Pons (tissue), 1 donor: ENCODE results near the gene MAP2K5.

Source experiments
- DNase-seq: peaks from one replicate; pipeline ENCODE4 v3.0.0-alpha.2; 2016; ENCODE audit warnings: low spot score

MAP2K5 gene

DNA sequence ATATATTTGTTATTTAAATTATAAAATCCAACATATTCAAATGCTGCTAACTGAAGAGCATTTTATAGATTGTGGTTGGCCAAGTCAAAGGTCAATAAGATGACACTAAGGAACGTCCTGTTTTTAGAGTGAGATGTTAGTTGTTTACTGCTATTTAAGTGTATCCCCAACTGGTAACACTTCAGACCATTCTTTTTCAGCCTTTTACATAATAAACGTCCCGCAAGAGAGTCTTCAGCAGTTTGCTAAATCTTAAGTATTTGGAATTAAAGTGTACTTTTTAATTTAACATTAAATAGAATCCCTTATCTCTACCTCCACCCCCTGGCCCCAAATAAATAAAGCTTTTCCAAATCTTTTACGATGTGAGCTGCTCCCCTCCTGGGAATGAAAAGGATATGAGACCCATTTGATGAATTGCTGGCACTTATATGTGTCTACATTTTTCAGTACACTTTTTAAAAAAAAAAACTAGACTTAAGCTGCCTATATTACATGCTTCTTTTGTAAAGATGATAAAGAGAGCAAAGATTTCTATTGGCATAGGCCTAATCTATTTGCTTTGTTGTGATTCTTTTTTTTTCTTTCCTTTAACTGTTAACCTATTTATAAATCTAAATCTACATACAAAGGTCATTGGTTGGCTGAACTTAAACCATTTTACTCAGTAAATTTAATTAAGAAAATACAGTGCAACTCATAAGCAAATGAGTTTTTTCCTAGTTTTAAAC is 181.0 kb downstream of the MAP2K5 start:
- DNase-seq = no peak

DNA sequence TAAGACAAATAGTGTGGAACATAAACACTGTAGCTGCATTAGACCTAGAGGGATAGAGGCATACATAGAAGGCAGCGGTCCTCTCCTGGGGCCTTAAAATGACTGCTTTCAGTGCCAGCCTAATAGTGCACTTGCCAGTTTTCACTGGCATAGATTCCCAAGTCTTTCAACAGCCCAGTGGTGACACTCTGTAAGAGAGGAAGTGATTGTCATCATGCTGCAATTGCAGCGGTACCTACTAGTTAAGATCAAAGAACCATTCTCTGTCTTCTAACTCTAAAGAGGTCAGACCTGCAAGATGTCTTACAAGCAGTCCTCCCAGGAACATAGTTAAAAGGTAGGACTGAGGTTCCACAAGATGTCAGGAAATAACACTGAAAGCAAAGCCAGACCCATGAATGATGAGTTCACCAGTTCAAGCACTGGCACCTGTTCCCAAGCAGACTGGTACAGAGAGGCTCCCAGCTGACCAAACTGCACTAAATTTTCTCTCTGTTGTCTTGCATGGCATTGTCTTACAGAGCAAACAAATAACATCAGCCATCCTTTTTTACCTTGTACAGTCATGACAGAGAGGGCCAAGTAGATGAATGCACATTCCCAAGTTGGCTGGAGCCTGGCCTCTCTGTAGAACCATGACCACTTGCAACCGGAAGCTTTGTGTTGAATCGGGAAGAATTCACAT is 182.3 kb downstream of the MAP2K5 start:
- no peak for DNase-seq

GRCh38 chr15:67730135-67730534 is 187.6 kb downstream of the MAP2K5 start:
- DNase-seq = no peak

- no peak for DNase-seq
These were observed 188.7 kb downstream of the MAP2K5 start for GRCh38 chr15:67731112-67731721.

GRCh38 chr15:67732164-67732563 is 189.7 kb downstream of the MAP2K5 start:
- no peak for DNase-seq

DNA sequence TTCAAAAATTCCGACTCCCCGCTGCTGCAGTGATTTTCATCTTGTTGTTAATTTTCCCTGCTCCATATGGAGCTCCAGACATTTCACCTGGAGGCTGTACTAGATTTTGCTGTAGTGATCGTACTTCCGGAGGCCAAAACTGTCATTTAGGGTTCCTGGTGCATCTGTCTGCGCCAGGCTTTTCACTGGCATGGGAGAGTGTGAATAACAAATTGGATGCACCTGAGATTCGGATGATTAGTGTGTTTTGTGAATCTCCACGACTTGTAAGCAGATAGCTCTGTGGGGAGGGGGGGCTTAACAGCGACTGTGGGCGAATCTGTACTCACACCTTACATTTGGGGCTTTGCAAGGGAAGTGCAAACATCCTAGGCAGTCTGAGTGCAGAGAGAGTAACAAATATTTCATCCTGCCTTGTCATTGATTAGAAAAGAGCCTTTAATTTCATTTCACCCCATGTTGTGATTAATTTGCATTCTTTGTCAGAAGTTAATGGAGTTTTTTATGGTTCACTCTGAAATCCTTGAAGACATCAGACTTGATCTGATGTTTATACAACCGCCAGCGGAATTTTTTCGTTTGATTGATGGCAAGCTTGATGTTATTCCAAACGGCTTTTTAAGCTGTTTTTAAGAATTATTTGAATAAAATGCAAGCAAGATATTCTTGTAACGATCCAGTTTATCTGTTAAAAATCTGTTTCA is 190.3 kb downstream of the MAP2K5 start:
- DNase-seq = no peak

DNA sequence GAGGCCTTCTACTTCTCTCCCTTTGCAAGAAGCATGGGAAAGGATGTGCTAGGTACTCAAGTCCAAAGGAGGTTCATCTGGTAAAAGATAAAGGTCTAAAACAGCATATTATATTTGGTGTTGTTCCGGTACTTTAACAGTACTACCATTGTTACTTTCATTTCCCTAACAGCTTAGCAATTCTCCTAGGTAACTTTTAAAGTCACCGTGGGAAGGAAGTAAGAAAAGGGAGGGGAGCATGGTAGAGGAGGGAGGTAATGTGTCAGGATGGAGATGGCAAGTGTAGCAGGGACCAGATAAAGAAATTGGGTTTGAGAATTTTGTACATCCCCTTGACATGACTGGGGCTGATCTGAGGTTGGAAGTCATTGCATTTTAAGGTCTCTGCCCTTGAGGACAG is 193.4 kb downstream of the MAP2K5 start:
- no peak for DNase-seq

GRCh38 chr15:67736810-67737209 is 194.3 kb downstream of the MAP2K5 start:
- no peak for DNase-seq

GRCh38 chr15:67738056-67738455 is 195.6 kb downstream of the MAP2K5 start:
- DNase-seq = no peak

- DNase-seq = no peak
These were observed 197.9 kb downstream of the MAP2K5 start for GRCh38 chr15:67740405-67740804.

DNA sequence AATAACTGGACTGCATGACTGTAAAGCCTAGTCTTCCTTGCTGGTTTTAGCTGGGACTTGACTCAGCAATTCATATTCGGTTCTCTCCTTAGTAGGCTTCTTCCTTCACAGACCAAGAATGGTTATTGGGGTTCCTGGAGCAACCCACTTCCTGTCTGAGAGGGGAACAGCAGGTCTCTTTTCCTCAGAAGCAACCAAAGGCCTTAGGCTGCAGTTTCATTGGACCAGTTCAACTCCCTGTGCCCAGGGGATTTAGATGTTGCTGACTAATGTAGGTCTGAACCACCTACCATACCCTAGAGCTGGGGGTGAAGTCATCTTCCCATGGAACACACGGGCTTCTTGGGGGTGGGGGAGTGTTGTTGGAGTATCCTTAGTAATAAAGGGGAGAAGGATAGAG is 198.8 kb downstream of the MAP2K5 start:
- DNase-seq = no peak

DNA sequence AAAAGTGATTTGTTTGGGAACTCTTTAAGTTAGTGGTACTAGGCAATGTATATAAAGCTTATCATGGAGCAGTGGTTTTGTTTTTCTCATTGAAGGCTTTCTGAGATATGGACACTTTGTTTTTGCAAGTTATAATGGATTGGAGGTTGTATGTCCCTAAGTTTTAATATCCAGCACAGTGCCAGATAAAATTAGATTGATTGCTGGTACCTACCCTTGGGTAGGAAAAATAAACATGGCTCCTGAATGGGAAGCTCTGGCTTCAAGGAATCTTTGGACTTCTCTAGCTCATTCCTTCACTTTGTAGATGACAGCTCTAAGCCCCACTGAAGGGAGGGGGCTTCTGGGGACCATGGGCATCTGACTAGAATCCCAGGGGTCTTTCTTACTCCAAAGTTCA is 201.1 kb downstream of the MAP2K5 start:
- no peak for DNase-seq

- no peak for DNase-seq
These were observed 202.0 kb downstream of the MAP2K5 start for GRCh38 chr15:67744331-67745072.

DNA sequence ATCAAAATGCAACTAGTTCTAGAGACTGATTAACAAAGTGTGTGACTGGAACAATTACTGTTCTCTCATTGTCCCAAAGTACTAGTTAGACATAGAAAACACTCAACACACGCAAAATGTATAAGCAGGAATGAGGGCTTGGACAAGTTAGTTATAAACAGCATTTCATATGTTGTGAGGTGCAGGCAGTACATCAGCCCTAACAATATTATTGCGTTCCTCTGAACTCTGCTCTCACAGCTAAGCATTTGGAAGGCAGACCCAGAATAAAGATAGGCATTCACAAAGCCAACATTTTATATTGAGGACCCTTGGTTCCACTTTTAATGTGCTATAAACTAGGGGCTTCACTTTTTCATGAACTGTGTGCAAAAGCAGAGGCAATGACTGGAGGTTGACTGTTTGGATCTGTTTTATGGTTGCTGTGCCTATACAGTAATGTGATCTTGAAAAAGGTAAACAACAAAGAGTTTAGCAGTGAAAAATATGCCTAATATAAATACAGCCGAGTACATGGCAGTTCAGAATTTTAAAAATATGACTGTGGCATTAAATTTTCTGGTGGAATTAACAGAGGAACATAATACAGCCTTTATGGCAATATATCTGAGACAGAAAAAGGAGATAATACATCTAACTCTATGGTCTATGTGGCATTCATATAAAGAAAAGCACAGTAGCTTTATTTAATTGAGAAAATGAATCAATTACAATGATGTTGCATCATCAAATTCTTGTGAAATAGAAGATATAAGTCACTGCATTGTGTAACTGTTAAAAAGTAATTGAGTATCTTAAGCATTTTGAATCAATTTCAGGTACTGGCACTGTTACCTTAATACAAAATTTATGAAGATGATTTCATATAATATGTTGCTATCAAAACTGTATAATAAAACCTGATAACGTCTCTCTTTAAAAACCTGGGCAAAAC is 202.8 kb downstream of the MAP2K5 start:
- DNase-seq = no peak

- no peak for DNase-seq
These were observed 203.5 kb downstream of the MAP2K5 start for GRCh38 chr15:67746022-67746421.

DNA sequence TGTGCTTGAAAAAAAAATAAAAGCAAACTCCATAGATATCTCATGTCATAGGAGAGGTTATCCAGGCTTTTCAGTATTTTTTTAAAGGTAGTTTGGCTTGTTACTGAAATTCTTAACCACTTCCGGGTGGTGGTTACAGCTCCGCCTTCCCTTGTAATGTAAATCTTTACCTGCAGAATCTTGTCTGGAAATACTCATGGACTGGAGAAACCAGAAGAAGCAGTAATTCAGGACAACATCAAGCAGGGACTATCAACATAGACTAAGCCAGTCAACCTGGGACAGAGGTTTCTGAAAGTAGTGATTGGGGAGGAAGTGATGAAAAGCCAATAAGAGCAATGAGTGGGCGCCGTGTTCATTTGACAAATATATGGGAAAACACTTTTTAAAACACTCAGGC is 203.9 kb downstream of the MAP2K5 start:
- no peak for DNase-seq

DNA sequence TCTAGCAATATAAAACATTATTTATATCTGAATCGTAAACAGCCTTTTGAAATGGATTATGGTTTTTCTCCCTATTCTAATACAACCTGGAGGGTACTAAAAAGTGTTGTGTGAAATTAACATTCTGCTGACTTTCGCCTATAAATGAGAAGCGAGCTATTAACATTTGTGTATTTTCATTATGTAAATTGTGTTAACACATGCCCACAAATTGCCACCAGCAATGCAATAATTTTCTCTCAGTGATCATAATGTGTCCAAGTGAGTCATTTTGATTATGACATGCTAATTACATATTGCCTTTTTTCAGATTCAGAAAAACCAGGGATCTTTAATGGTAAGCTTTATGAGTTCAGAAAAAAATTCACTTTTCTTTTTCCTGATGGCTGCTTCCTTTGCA is 205.4 kb downstream of the MAP2K5 start:
- DNase-seq = no peak

DNA sequence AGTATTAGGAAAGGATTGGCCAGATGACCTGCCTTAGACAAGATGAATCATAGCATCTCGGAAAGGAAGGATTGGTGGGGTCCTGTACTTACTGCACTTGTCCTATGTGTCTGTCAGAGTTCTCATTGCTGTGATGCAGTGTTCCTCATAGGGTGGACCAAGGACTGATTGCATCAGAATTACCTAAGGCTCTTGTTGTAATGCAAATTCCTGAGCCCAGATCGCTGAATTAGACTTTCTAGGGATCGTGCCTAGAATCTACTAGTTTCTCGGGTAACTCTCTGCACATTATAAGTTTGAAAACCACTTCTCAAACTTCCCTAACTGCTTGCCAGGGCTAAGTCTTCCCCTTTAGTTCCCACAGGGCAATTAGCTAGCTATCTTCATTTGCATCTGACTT is 207.9 kb downstream of the MAP2K5 start:
- no peak for DNase-seq

GRCh38 chr15:67753891-67754290 is 211.4 kb downstream of the MAP2K5 start:
- DNase-seq = no peak

DNA sequence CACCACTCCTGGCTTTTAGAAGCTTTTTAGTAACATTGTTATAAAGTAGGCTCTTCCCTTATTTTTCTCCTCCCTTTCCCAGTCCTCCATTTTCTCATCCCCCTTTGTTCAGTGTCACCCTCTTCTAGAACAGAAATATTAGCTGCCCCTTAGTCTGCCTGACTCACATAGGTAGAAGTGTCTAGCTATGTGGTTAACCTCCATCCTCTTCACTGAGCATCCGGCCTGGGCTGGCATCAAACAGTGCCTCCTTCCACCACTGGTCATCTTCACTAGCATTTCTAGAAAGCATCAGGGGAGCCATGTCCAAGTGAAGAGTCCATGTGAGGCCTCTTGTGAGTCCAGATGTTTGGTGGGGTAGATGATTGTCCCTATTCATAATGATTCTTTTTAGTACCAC is 212.8 kb downstream of the MAP2K5 start:
- no peak for DNase-seq

DNA sequence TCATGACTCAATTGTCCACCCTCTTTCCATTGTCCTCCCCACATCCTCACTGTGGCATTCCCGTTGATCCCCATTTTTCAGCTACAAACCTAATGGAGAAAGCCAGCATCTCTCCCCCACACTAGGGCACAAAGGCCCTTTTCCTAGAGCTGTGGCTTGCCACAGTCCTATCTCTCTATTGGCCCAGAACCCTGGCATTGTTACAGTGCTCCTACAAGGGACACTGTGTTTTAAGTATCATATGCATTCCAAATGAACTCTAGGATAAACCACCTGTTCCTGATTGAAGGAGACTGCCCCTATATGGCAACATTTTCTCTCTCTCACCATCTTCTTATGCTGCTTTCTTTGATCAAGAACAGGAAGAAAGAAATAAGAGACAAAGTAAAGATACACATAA is 213.4 kb downstream of the MAP2K5 start:
- peak; percentile 74 for DNase-seq
